ENCODE measurements around the gene HOXD8. TPM values are rescaled to one million over a fixed set of nuclear protein-coding genes. Genes with fewer than 3 reads are reported as not detected.

Gene HOXD8
- total and polyA plus RNA-seq, 2 experiments from 2014 or later: 19.7 to 27.8 TPM

- Histone ChIP-seq H4K20me1 (ENCODE audit: insufficient read depth) (no peaks in the 10 kb centered on the region), H3K36me3 (ENCODE audit: low read depth) (no peaks in the 10 kb centered on the region), H2AFZ (no peak overlapping the region), H3K9ac (no peak overlapping the region), H3K4me2 (ENCODE audit: unreplicated experiment) (no peak overlapping the region), H3K4me3 (no peak overlapping the region), H3K27me3 (replicated peaks; ENCODE audit: insufficient read depth) (peaks cover 35% of the 10 kb centered on the region), H3K9me3 (ENCODE audit: low read depth) (no peaks in the 10 kb centered on the region), H3K27ac (no peak overlapping the region), H3K4me1 (ENCODE audit: insufficient read depth) (peaks cover 9% of the 10 kb centered on the region), H3K9me2 (ENCODE audit: insufficient read depth) (no peaks in the 10 kb centered on the region), H3F3A (ENCODE audit: insufficient read depth) (0 out of 2 replicates have a peak, but pooled peaks cover 8% of the 10 kb centered on the region), H3K79me2 (ENCODE audit: insufficient read depth) (0 out of 2 replicates have a peak, but pooled peaks cover 12% of the 10 kb centered on the region)
- no peak for TF ChIP-seq EZH2phosphoT487 (IDR thresholded peaks at IDR 0.05; ENCODE audit: insufficient read depth, low read depth)
- TF ChIP-seq EZH2 (IDR thresholded peaks at IDR 0.05; ENCODE audit: insufficient read depth, poor library complexity, severe bottlenecking): no peak
- in situ Hi-C loops (cut with MboI): no loop called here
- DNase-seq: no peak
These were observed 39.6 kb upstream of the HOXD8 start for GRCh38 chr2:176089843-176090395.

GRCh38 chr2:176090862-176091261 is 38.6 kb upstream of the HOXD8 start:
- Histone ChIP-seq H3K4me1 (ENCODE audit: insufficient read depth) (peaks cover 9% of the 10 kb centered on the region), H2AFZ (no peak overlapping the region), H3K9me3 (ENCODE audit: low read depth) (no peaks in the 10 kb centered on the region), H3K36me3 (ENCODE audit: low read depth) (no peaks in the 10 kb centered on the region), H3K4me3 (no peak overlapping the region), H4K20me1 (ENCODE audit: insufficient read depth) (no peaks in the 10 kb centered on the region), H3F3A (ENCODE audit: insufficient read depth) (0 out of 2 replicates have a peak, but pooled peaks cover 8% of the 10 kb centered on the region), H3K9me2 (ENCODE audit: insufficient read depth) (no peaks in the 10 kb centered on the region), H3K27ac (no peak overlapping the region), H3K79me2 (ENCODE audit: insufficient read depth) (0 out of 2 replicates have a peak, but pooled peaks cover 13% of the 10 kb centered on the region), H3K27me3 (replicated peaks; ENCODE audit: insufficient read depth) (peaks cover 25% of the 10 kb centered on the region), H3K4me2 (ENCODE audit: unreplicated experiment) (no peak overlapping the region), H3K9ac (no peak overlapping the region)
- TF ChIP-seq EZH2phosphoT487 (IDR thresholded peaks at IDR 0.05; ENCODE audit: insufficient read depth, low read depth): no peak
- TF ChIP-seq EZH2 (IDR thresholded peaks at IDR 0.05; ENCODE audit: insufficient read depth, poor library complexity, severe bottlenecking): no peak
- in situ Hi-C loops (cut with MboI): no loop called here
- DNase-seq: no peak
- WGBS, 2 experiments (ENCODE audit: low coverage in 1 of 2, low lambda C conversion rate in 2 of 2, missing lambda C conversion rate in 2 of 2): 63 to 65% methylated on average over 5 of the region's 5 CpGs

GRCh38 chr2:176091329-176092258 is 37.9 kb upstream of the HOXD8 start:
- no peaks in the 10 kb centered on the region for H4K20me1 ChIP-seq (ENCODE audit: insufficient read depth)
- peaks cover 9% of the 10 kb centered on the region for H3K4me1 ChIP-seq (ENCODE audit: insufficient read depth)
- 0 out of 2 replicates have a peak, but pooled peaks cover 13% of the 10 kb centered on the region for H3K79me2 ChIP-seq (ENCODE audit: insufficient read depth)
- WGBS, 2 experiments (ENCODE audit: low coverage in 1 of 2, low lambda C conversion rate in 2 of 2, missing lambda C conversion rate in 2 of 2): 93 to 95% methylated on average over 31 of the region's 31 CpGs
- DNase-seq: no peak
- H3K9me3 ChIP-seq (ENCODE audit: low read depth): no peaks in the 10 kb centered on the region
- no peak overlapping the region for H2AFZ ChIP-seq
- no peak overlapping the region for H3K27ac ChIP-seq
- no peak overlapping the region for H3K4me2 ChIP-seq (ENCODE audit: unreplicated experiment)
- H3K27me3 ChIP-seq (replicated peaks; ENCODE audit: insufficient read depth): peaks cover 19% of the 10 kb centered on the region; the same call in 1 of the 2 replicates
- TF ChIP-seq EZH2phosphoT487 (IDR thresholded peaks at IDR 0.05; ENCODE audit: insufficient read depth, low read depth) (no peak), EZH2 (IDR thresholded peaks at IDR 0.05; ENCODE audit: insufficient read depth, poor library complexity, severe bottlenecking) (no peak)
- in situ Hi-C loops (cut with MboI): no loop called here
- H3K36me3 ChIP-seq (ENCODE audit: low read depth): no peaks in the 10 kb centered on the region
- no peaks in the 10 kb centered on the region for H3K9me2 ChIP-seq (ENCODE audit: insufficient read depth)
- H3F3A ChIP-seq (ENCODE audit: insufficient read depth): peaks cover 9% of the 10 kb centered on the region; the same call in 1 of the 2 replicates
- H3K9ac ChIP-seq: no peak overlapping the region
- H3K4me3 ChIP-seq: no peak overlapping the region

GRCh38 chr2:176092270-176093144 is 37.0 kb upstream of the HOXD8 start, which contains the start of gene HOXD13:
Gene HOXD13 (plus strand): TSS chr2:176092721. CDS start chr2:176092891, 170 bp downstream.
- peaks cover 15% of the 10 kb centered on the region; the same call in 1 of the 2 replicates for H3F3A ChIP-seq (ENCODE audit: insufficient read depth)
- H3K79me2 ChIP-seq (ENCODE audit: insufficient read depth): 0 out of 2 replicates have a peak, but pooled peaks cover 13% of the 10 kb centered on the region
- H3K9me3 ChIP-seq (ENCODE audit: low read depth): no peaks in the 10 kb centered on the region
- H3K4me1 ChIP-seq (ENCODE audit: insufficient read depth): peaks cover 9% of the 10 kb centered on the region
- H3K4me3 ChIP-seq: peak within 1 kb of the TSS; percentile 77
- peak within 1 kb of the TSS; percentile 55 for H3K9ac ChIP-seq
- H3K27me3 ChIP-seq (replicated peaks; ENCODE audit: insufficient read depth): peaks cover 13% of the 10 kb centered on the region; the same call in 1 of the 2 replicates
- no peaks in the 10 kb centered on the region for H3K36me3 ChIP-seq (ENCODE audit: low read depth)
- no peaks in the 10 kb centered on the region for H3K9me2 ChIP-seq (ENCODE audit: insufficient read depth)
- in situ Hi-C loops (cut with MboI): no loop called here
- H3K4me2 ChIP-seq (ENCODE audit: unreplicated experiment): peak within 1 kb of the TSS; percentile 87
- 8 to 16% methylated on average over 28 to 62 of the region's 95 CpGs for WGBS, 2 experiments (ENCODE audit: low coverage in 1 of 2, low lambda C conversion rate in 2 of 2, missing lambda C conversion rate in 2 of 2)
- H2AFZ ChIP-seq: peak within 1 kb of the TSS; percentile 88
- peak; percentile 79 for DNase-seq
- no peaks in the 10 kb centered on the region for H4K20me1 ChIP-seq (ENCODE audit: insufficient read depth)
- TF ChIP-seq EZH2phosphoT487 (IDR thresholded peaks at IDR 0.05; ENCODE audit: insufficient read depth, low read depth) (no peak), EZH2 (IDR thresholded peaks at IDR 0.05; ENCODE audit: insufficient read depth, poor library complexity, severe bottlenecking) (no peak)
- H3K27ac ChIP-seq: no peak within 1 kb of the TSS
